OCI-LY7 (cell line): ENCODE results near the gene UBE3B. TPM values are rescaled to one million over a fixed set of nuclear protein-coding genes. Genes with fewer than 3 reads are reported as not detected.

Experiments used
- BruUV-seq: library from RNA; stranded (reverse); fragments of 400-500 nt; replicated peaks from 2 replicates; lab custom pipeline; 2021; lab: Mats Ljungman, UMichigan
- CTCF ChIA-PET: fragments of 300-600 bp; sonication (Branson Sonifier 250); formaldehyde crosslinking; loops from one replicate; lab custom pipeline; 2022; ENCODE audit warnings: antibody characterized with exemption; ENCODE audit not compliant: unreplicated experiment; lab: Charles Lee
- POLR2A ChIA-PET: fragments of 300-600 bp; sonication (Branson Sonifier 250); formaldehyde crosslinking; loops from one replicate; lab custom pipeline; 2022; ENCODE audit warnings: antibody characterized with exemption; lab: Charles Lee
- DNase-seq: peaks from one replicate; pipeline ENCODE4 v3.0.0-alpha.2; 2015; ENCODE audit warnings: low spot score
- H2AFZ ChIP-seq: fragments of 200-600 bp; sonication (generic), shearing (Covaris generic); 2 replicates; pipeline ENCODE4 v1.6.1; 2014; ENCODE audit warnings: mild to moderate bottlenecking, antibody characterized with exemption, low read length, moderate library complexity
- H3K27ac ChIP-seq: fragments of 200-600 bp; sonication (generic); 2 replicates; pipeline ENCODE4 v1.5.1; 2014; ENCODE audit warnings: mixed run types, low read depth, mild to moderate bottlenecking, moderate library complexity, low read length, inconsistent platforms; ENCODE audit not compliant: poor library complexity, severe bottlenecking
- H3K36me3 ChIP-seq: fragments of 200-600 bp; sonication (generic); 2 replicates; pipeline ENCODE4 v1.6.1; 2014; ENCODE audit warnings: mild to moderate bottlenecking, antibody characterized with exemption, low read length, moderate library complexity, mixed read lengths; ENCODE audit not compliant: insufficient read depth
- H3K4me1 ChIP-seq: fragments of 200-600 bp; sonication (generic); 2 replicates; pipeline ENCODE4 v1.5.1; 2014; ENCODE audit warnings: mild to moderate bottlenecking, low read length; ENCODE audit not compliant: insufficient read depth, poor library complexity, severe bottlenecking
- H3K4me2 ChIP-seq: fragments of 200-600 bp; sonication (generic); 2 replicates; pipeline ENCODE4 v1.6.1; 2014; ENCODE audit warnings: mild to moderate bottlenecking, low read length
- H3K4me3 ChIP-seq: fragments of 200-600 bp; sonication (generic); 2 replicates; pipeline ENCODE4 v1.5.1; 2014; ENCODE audit warnings: mild to moderate bottlenecking, low read depth, low read length; ENCODE audit not compliant: poor library complexity, severe bottlenecking
- H3K79me2 ChIP-seq: fragments of 200-600 bp; sonication (generic); 2 replicates; pipeline ENCODE4 v1.6.1; 2016; ENCODE audit warnings: low read depth, mild to moderate bottlenecking, low read length, moderate library complexity, mixed read lengths; ENCODE audit not compliant: insufficient read depth
- H3K9me2 ChIP-seq: fragments of 200-600 bp; sonication (generic); 2 replicates; pipeline ENCODE4 v1.6.1; 2016; ENCODE audit warnings: mild to moderate bottlenecking, low read length, mixed read lengths; ENCODE audit not compliant: insufficient read depth
- H3K9me3 ChIP-seq: fragments of 200-600 bp; sonication (generic); 2 replicates; pipeline ENCODE4 v1.6.1; 2014; ENCODE audit warnings: mild to moderate bottlenecking, mixed run types, low read length, mixed read lengths
- H4K20me1 ChIP-seq: fragments of 200-600 bp; sonication (generic); 2 replicates; pipeline ENCODE4 v1.6.1; 2014; ENCODE audit warnings: mild to moderate bottlenecking, antibody characterized with exemption, low read length, moderate library complexity, mixed read lengths; ENCODE audit not compliant: insufficient read depth
- CTCF ChIP-seq: fragments of 200-600 bp; sonication (generic); conservative IDR thresholded peaks from 2 replicates; pipeline ENCODE4 v1.5.1; 2014; ENCODE audit warnings: mild to moderate bottlenecking, antibody characterized with exemption, low read length, moderate library complexity, mixed read lengths
- EZH2phosphoT487 ChIP-seq: fragments of 200-600 bp; sonication (generic); IDR thresholded peaks from 2 replicates; pipeline ENCODE4 v1.6.1; 2018; ENCODE audit warnings: low read depth, borderline replicate concordance, mild to moderate bottlenecking, mixed run types, antibody characterized with exemption, low read length, moderate library complexity, mixed read lengths
- intact Hi-C: fragments of 100-400 bp; cut with micrococcal nuclease; formaldehyde crosslinking; loops from one replicate; pipeline ENCODE4 v1.10.0; 2022; ENCODE audit not compliant: unreplicated experiment
- total RNA-seq, 2 experiments: library from RNA; depleted of rRNA in 1 of 2; stranded (reverse); fragments of >200 nt in 1 of 2; shearing (Covaris generic) in 1 of 2; gene quantifications; 2 replicates each; pipeline ENCODE4 v1.2.3, GENCODE V29; 2014 to 2022

Gene UBE3B
- total RNA-seq, 2 experiments from 2014 or later: 27.8 to 32.6 TPM

GRCh38 chr12:109463756-109464155 is 13.7 kb upstream of the UBE3B start:
- POLR2A ChIA-PET: interaction anchor here (0.6 kb wide), 1 partner anchor 32 kb away, joined by 9 read pairs; no protein-coding TSS in a partner anchor
- DNase-seq: no peak
- Histone ChIP-seq H3K36me3 (peaks cover 49% of the 10 kb centered on the region), H3K4me2 (no peak overlapping the region), H3K9me3 (no peaks in the 10 kb centered on the region), H4K20me1 (no peaks in the 10 kb centered on the region), H3K79me2 (peaks cover 12% of the 10 kb centered on the region; the same call in 1 of the 2 replicates), H3K9me2 (no peaks in the 10 kb centered on the region), H3K4me1 (peaks cover 13% of the 10 kb centered on the region), H3K27ac (no peak overlapping the region), H3K4me3 (no peak overlapping the region), H2AFZ (no peak overlapping the region)
- TF ChIP-seq EZH2phosphoT487 (no peak), CTCF (no peak)
- BruUV-seq: no TSS peak
- intact Hi-C loops: no loop called here
- CTCF ChIA-PET: no interaction called here

DNA sequence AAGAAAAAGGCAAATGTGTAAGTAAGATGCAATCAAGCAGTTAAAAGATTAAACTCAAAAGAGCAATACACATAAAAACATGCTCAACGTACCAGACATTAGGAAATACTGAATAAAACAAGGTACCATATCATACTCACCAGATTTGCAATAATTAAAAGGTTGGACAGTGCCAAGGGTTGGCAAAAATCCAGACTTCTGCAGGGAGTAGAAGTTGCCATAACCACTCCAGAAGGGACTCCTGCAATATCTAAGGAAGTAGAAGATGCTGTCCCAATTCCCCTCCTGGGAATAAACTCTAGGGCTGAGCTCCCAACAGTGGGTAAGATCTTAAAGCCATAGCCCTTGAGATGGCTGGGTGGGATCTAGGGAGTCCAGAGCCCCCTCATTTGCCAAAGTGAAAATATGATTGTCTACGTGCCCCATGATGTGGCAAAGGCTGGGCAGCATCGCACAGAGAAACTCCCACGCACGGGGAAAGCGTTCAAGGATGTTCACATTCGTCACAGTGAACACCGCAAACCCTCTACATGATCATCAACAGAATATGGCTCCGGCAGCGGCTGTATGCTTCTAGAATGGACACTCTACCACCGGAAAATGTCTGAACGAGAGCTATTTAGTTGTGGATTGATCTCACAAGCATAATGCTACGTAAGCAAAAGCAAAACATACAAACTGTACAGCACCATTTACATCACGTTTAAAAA is 12.6 kb upstream of the UBE3B start:
- Histone ChIP-seq H3K79me2 (peaks cover 12% of the 10 kb centered on the region; the same call in 1 of the 2 replicates), H3K27ac (no peak overlapping the region), H3K9me2 (no peaks in the 10 kb centered on the region), H3K4me2 (no peak overlapping the region), H4K20me1 (no peaks in the 10 kb centered on the region), H2AFZ (no peak overlapping the region), H3K9me3 (no peaks in the 10 kb centered on the region), H3K4me3 (no peak overlapping the region), H3K36me3 (peaks cover 54% of the 10 kb centered on the region), H3K4me1 (peaks cover 13% of the 10 kb centered on the region)
- ChIA-PET CTCF (no interaction called here), POLR2A (interaction anchor here (1.5 kb wide), 1 partner anchor 214 kb away, joined by 4 read pairs; no protein-coding TSS in a partner anchor)
- no peak for TF ChIP-seq CTCF
- TF ChIP-seq EZH2phosphoT487: no peak
- no peak for DNase-seq
- no TSS peak for BruUV-seq
- intact Hi-C loops: no loop called here

GRCh38 chr12:109466305-109466704 is 11.1 kb upstream of the UBE3B start:
- Histone ChIP-seq H3K9me3 (no peaks in the 10 kb centered on the region), H3K4me3 (no peak overlapping the region), H4K20me1 (no peaks in the 10 kb centered on the region), H2AFZ (no peak overlapping the region), H3K4me2 (no peak overlapping the region), H3K79me2 (peaks cover 12% of the 10 kb centered on the region), H3K36me3 (peaks cover 51% of the 10 kb centered on the region), H3K9me2 (no peaks in the 10 kb centered on the region), H3K27ac (no peak overlapping the region), H3K4me1 (peaks cover 6% of the 10 kb centered on the region)
- no TSS peak for BruUV-seq
- no peak for DNase-seq
- CTCF ChIA-PET: no interaction called here
- POLR2A ChIA-PET: no interaction called here
- TF ChIP-seq EZH2phosphoT487: no peak
- no peak for TF ChIP-seq CTCF
- intact Hi-C loops: no loop called here
